Fibroblast of skin of left biceps (primary cell): ENCODE data around the gene SEPTIN1.

Experiments
- DNase-seq, 2 experiments: peaks; one replicate each; pipeline ENCODE4 v3.0.0-alpha.2; 2013; ENCODE audit warnings: low read depth in 2 of 2

Gene SEPTIN1

DNA sequence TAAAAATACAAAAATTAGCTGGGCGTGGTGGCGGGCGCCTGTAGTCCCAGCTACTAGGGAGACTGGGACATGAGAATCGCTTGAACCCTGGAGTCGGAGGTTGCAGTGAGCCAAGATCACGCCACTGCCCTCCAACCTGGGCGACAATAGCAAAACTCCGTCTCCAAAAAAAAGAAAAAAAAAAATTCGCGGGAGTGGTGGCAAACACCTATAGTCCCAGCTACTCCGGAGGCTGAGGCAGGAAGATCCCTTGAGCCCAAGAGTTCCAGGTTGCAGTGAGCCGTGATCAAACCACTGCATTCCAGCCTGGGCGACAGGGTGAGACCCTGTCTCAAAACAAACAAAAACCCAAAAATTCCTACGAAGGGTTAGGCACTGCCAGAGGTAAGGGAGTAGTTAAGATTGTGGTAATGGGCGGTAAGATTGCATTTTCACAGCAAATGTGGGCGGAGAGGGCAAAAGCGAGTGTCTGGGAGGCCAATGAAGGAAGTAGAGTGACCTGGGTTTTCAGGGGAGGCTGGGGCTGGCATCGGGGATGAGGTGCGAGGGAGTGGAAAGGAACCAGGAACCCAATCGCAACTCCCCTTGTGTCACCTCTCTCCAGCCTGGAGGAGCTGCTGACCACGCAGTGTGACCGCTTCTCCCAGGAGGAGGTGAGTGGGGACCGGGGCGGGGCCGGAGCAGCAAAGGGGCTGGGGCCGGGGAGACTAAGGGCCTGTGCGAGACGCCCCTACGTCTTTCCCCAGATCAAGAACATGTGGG is 5.1 kb downstream of the SEPTIN1 start:
- DNase-seq = no peak

DNA sequence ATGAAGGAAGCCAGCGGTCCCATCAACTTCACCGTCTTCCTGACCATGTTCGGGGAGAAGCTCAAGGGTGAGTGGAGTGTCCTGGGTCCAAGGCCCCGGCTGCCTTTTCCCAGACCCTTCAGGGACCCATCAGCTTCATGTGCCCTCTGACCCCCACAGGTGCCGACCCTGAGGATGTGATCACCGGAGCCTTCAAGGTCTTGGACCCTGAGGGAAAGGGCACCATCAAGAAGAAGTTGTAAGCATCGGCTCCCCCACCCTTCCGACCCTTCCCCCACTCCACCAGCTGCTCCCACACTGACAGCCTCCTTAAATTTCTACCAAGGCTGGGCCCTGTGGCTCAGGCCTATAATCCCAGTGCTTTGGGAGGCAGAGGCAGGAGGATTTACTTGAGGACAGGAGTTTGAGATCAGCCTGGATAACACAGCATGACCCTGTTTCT is 5.9 kb downstream of the SEPTIN1 start:
- DNase-seq = no peak

DNA sequence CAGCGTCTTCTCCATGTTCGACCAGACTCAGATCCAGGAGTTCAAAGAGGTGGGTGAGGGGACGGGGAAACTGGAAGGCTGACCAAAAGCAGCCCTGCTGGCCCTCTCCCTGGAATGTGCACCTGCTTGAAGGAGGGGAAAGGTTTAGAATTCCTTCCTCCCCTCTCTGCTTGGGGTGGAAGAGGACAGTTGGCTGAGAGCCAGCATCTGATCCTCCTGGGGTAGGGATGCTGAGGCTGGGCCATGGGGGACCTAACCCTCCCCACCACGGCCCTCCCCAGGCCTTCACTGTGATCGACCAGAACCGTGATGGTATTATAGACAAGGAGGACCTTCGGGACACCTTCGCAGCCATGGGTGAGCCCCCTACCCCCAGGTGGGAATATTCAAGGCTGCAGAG is 6.5 kb downstream of the SEPTIN1 start:
- DNase-seq = no peak

DNA sequence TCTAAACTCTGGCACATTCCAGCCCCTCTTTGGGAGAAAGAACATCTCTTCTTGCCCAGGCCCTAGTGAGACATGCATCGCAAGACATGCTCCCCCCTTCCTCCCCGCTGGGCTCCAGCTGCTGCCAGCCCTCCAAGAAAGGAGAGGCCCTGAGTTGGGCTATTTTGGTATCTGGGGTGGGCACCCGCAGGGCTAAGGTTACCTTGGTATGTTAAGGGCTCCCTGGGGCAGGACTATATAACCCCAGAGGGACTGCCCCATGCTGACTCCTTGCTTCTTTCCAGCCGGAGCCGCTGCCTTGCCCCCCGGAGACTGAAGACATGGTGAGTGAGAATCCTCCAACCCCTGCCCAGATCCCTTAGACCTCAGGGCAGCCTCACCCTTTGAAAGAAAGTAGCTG is 7.8 kb downstream of the SEPTIN1 start, which contains the start of gene MYL11:
Gene MYL11, plus strand, starts transcription at position 265 of the 400 bp plus-strand sequence. Its CDS starts 56 bp downstream, at position 321.
- no peak for DNase-seq

DNA sequence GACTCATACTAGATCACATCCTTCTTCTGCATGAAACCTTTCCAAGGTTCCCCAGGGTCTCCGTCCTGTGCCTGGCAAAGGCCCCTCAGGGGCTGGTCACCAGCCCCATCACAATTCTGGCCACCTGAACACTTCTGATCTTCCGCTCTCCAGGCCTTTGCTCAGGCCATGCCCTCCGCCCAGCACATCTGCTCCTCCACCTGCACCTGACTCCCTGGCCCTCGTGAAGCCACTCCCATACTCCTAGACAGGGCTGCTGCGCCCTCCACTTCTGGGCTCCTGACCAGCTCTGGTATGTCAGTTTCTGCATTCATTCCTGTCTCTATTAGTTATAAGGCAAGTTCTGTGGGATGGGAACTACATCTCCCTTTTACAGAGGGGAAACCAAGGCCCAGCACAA is 9.6 kb downstream of the SEPTIN1 start:
- no peak for DNase-seq

DNA sequence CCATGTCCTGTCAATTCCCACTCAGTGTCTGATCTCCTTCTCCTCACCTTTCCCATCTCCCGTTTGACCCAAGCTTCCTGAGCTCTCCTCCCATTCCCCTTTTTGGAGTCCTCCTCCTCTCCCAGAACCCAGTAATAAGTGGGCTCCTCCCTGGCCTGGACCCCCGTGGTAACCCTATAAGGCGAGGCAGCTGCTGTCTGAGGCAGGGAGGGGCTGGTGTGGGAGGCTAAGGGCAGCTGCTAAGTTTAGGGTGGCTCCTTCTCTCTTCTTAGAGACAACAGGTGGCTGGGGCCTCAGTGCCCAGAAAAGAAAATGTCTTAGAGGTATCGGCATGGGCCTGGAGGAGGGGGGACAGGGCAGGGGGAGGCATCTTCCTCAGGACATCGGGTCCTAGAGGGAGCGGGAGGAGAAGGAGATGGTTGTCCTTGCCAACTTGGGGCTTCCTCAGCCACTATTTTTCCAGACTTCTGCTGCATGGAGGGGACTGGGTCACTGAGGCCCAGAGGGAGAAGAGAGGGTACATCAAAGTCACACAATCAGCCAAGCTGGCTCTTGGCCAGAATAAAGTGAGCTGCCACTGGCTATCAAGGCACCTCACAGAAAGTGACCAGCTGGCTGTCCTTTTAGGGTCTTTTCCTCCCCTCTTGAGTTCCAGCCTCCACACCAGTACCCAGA is 10.2 kb downstream of the SEPTIN1 start:
- no peak for DNase-seq

DNA sequence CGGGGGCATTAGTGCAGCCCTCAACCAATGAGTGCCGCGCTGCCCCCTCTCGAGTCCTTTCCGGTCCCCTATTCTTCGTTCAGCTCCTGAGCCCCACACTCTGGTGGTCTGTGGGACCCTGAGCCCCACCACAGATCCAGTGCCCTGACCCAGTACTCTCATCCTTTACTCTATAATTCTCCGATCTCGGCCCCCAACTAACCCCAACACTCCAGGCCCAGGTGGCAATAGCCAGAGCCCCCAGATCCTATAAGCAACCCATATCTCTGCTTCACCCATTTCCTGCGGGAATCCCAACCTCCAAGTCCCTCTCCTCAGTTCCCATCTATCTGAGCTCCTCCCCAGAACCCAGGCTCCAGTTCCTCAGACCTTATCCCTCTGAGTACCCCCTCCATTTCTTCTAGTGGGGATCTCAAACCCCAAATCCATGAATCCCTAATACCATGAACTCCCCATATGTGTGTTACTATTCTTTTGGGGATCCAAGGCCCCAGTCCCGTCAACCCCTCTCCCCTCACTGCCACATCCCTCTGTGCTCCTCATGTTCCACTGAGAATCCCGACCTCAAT is 11.0 kb downstream of the SEPTIN1 start:
- DNase-seq = no peak

DNA sequence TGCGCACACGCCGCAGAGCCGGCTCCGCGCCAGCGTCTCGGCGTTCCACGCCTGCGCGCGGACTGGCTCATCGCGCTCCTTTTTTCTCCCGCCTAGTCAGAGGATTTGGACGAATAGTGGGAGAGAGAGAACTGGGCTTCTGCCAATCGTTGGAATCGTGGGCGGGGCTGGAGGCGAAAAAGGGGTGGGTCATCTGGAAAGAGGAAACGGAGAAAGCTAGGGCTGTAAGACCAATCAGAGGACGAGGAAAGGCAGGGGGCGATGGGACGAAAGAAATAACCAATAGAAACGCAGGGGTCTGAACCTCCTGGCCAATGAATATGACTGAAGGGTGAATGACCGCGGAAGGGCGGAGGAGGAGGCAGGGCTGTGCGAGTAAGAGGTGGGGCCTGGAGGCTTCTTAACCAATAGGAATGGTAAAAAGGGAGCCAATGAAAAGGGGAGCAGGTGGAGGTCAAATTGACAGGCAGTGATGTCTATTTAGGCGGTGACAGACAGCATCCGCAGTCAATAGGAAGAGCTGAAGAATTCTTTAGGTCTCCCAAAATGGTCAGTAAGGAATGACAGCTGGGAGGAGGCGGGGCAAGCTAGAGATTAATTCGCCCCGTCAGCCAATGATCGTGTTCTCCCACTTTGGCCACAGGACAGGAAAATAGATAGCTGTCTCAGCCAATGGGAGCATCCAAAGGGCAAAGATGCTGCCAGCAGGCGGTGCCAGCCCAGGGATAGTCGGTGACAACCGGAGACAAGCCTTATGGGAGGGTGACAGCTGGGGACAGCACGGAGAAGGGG is 11.7 kb downstream of the SEPTIN1 start, which contains the start of gene TBC1D10B:
Gene TBC1D10B, minus strand, starts transcription at position 39 of the 792 bp plus-strand sequence. CDS start 311 bp downstream, outside the sequence.
- peak; percentile 100 for DNase-seq

DNA sequence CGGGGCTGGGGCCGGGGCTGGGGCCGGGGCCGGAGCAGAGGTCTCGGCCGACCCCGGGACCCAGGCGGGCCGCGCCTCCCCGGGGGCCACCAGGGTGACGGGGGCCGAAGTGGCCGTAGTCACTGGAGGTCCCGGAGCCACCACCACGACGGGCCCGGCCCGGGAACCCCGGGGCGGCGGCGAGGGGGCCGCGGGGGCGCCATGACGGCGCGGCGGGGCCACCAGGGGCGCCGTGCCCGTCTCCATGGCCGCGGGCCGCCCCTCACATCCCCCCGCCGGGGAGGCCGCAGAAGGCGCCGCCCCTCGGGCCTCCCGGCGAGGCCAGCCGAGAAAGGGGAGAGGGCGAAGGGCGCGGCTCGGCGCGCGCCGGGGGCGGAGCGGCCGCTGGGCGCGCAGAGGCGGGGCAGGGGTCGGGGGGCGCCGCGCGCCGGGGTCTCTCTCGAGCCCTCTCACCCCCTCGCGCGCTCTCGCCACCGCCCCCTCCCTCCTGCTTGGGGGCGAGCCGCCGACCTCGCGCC is 12.4 kb downstream of the SEPTIN1 start:
- no peak for DNase-seq

DNA sequence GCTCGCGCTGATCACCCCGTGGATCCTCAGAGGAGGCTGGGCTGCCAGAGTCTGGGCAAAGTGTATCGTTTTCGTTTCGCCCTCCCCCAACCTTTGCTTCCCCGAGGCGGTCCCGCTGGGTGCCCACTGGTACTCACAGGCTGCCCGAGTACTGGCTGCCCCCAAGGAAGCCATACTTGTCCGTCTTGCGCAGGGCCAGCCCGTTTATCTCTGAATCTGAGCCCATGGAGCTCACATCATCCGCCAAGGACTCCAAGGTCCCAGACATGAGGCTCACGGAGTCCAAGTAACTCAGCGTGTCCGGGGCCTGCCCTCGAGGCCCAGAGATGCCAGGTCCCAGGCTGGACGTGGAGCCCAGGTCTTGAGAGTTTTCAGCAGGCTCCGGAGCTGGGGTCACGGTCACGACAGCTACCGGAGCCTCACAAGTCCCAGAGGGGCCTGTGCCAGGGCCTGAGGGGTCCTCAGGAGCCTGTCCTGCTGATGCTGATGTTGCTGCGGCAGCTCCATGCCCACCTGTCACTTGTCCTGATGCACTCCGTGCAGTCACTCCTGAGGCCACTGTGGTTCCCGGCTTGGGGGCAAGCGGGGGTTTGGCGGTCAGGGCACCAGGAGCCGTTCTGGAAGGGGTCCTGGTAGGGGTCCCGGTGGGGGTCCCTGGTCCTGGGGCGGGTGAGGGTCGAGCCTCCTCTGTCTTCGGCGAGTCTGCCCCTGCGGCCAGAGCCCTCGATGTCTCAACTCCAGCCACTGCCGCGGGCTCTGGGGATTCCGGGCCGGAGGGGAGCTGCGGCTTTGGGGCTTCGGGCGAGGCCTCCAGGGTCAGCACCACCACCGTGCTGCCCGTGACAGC is 13.0 kb downstream of the SEPTIN1 start:
- DNase-seq = no peak

DNA sequence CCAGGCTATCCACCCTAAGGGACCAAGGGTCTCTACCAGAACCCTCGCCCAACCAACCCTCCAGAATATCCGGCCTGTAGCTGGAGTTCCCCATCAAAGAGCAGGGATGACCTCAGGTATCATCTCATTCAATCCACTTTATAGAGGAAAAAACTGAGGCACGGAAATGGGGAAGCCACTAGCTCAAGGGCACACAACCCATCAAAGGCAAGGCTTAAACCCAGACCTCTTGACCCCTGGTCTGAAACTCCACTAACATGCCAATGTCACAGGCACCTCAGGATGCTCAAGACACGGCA is 13.6 kb downstream of the SEPTIN1 start:
- no peak for DNase-seq

DNA sequence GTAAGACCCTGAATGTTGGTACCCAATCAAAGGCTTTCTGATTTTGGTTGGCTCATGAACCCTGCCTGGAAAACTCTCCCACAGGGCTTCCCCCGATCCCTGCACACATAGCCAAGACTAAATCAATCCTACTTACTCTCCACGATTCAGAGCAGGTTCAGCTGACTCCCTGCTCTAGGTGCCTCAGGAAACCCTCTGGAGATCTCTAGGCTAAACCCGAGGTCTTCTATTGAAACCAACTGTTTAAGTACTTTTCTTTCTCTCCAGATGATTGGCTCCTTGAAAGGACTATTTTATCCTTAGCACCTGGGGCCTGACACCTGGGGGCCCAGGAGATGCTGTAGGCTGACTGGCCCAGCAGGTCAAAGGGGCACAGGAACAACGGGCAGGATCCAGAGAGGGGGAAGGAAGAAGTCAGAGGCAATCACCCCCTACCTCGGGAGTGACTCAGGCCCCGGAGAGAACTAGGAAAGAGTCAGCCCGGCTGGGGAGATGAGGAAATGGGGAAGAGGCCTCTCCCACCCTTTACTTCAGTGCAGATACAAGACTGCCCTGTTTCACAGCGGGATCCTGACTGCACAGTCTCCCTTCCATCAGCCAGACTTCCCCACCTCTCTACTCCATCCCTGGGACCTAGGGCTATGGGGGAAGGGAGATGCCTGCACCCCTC is 14.1 kb downstream of the SEPTIN1 start:
- DNase-seq = no peak

DNA sequence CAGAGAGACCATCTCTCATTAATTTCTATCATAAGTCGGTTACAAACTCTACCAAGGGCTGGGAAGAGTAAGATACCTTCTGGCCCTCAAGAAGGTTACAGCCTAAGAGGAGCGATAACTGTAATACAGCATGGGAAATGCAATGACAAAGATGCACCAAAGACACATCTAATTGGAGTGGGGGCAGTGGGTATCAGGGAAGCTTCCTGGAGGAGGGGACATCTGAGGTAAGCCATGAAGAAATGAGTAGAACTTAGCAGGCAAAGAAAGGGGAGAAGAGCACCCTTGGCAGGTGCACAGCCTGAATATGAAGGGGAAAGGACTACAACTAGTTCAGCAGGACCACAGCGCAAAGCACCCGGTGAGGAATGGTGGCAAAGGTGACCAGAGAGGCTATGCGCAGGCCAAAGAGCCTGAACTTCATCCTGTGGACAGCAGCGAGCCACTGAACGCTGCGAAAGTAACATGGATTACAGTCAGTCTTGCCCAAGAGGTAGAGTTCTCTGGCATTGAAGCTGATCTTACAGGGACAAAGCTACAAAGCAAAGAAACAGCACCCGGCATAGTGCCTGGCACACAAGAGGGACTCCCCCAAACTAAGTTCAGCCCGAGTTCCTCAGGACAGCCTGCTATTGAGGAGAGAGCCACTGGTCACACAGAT is 14.9 kb downstream of the SEPTIN1 start:
- DNase-seq = no peak

DNA sequence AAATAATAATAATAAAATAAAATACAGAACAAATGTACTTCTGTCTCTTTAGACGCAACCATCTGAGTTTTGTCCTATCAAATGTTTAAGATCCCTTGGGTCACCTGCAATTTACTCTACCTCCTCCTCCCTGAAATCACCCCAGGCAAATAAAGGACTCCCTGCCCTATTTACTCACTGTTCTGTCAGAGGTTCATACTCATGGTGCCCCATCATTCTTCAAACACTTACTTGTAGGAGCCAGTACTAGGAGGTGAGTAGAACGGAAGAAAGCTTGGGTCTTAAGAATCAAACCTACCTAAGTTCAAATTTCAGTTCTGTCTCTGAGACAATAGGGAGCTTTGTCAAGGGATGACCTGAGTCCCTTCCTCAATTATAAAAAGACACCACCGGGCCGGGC is 15.8 kb downstream of the SEPTIN1 start:
- DNase-seq = no peak

DNA sequence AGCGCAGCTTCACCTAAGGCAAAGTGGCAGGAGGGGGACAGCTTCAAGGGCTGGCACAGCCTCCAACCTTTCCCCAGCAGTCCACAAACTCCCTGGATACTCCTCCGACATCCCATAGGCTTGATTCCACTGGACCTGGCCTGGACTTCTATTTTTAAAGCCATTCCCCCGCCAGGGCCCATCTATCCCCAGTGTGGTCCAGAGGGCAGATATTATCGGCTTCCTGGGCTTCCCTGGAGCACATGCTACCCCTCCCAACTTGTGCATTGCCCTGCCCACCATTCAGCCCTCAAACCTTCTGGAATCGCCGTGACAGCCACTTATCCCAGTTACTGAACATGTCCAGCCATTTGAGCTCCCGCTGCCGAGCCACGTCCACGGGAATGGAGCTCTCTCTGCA is 17.2 kb downstream of the SEPTIN1 start:
- no peak for DNase-seq

DNA sequence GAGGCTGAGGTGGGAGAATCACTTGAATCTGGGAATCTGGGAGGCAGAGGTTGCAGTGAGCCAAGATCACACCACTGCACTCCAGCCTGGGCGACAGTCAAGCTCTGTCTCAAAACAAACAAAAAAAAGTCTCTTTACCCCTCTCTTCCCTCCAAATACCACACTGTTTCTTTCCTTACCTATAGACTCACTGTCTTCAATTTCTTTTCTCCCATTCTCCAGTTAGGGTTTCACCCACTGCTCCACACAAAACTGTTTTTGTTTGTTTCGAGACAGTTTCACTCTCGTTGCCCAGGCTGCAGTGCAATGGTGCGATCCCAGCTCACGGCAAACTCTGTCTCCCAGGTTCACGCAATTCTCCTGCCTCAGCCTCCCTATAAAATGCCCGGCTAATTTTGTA is 21.2 kb downstream of the SEPTIN1 start:
- no peak for DNase-seq

DNA sequence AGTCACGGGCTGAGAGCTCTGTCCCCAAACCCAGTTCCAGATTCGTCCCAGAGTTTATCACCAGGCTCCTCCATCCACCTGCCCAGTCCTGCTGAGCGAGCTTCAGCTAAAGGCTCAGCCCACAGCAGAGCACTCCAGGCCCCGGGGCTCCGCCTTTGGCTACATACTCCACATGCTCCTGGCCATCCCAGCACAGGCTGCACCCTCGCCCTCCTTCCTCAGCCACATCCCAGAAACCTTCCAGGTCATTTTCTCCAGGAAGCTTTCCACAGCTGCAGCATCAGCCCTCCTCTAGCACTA is 22.5 kb downstream of the SEPTIN1 start:
- no peak for DNase-seq

DNA sequence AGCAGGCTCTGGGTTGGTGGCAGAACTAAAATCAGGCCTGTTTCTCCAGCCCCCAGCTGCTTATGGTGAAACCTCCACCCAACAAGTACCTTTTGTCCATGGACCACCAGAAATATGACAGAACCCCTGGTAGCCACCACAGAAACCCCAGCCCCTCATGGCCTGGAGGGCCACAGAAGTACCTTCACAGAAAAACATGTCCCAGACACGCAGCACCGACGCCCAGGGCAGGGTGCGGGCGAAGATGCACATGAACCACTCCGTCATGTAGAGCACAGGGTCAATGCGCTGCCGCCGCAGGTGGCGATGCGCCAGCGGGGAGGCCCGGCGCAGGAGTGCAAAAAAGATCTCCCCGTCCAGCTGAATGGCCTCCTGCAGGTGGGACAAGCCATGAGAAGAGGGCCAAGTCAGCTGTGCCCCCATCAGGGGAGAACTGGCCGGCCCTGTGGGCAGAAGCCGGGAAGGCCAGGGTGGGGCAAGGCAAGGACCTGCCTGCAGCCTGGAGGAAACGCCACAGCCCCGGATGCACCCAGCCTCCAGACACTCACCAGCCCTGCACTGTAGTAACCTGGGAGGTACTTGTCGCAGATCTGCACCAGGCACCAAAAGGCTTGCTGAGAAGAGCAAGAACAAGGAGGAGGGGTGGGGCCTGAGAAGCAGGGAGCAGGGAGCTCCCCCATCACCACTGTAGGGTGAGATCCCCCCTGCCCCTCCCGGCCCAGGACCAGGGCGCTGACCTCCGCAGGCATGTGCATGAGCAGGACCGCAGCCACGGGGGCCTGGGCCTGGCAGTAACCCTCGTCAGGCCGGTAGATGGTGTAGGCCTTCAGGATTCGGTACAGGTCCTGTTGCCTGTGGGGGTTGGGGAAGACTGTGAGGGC is 23.1 kb downstream of the SEPTIN1 start:
- DNase-seq = no peak

DNA sequence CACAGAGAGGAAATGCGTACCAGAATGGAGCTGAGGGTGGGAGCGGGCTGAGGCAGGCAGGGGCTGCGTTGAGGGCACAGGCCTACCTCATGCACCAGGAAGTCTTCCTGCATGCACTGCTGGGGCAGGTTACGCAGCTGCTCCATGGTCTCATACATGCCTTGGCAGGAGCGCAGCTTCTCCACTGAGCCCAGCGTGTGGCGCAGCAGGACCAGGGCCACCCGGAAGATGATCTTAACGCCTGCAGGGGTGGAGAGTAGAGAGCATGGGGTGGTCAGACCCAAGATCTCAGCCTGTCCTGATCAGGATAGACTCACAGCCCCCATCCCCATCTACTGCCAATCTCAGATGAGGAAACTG is 23.8 kb downstream of the SEPTIN1 start:
- no peak for DNase-seq
